SKM-1 (cell line): ENCODE data around the gene BRD9.

Source experiments
- DNase-seq: peaks from one replicate; lab custom pipeline; 2025; ENCODE audit not compliant: unreplicated experiment; lab: John Stamatoyannopoulos, UW

The BRD9 gene

DNA sequence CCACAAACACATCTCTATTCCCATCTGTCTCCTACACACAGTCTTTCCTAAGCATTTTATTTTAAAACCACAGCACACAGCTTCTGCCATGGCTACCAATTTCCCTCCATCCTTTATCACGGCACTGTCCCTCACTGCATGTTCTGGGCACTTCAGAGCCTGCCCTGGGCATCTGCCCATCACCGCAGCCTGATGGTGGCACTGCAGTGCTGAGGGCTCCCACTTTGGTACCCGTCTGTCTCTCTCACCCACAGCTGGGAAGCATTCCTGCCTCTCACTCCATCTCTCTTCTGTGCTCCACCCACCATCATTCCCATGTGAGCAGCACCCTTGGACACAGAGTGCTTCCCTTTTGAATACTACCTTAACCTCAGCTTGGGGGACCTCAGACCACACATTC is 73.5 kb downstream of the BRD9 start:
- DNase-seq = no peak

DNA sequence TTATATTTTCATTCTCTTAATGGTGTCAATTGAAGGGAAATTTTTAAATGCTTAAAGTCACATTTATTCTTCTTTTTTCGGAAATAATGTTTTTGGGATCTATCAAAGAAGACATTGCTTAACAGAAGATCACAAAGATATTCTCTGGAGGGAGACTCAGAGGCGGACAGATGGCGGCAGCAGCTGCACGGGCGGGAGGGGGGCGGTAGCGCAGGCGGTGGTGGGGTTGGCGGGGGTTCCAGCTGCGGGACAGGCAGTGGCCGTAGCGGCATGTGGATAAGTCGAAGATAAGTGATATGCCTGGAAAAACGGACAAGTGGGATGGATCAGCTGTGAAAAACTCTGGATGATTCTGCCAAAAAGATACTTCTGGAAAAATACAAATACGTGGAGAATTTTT is 76.4 kb downstream of the BRD9 start:
- no peak for DNase-seq

GRCh38 chr5:815449-815848 is 77.2 kb downstream of the BRD9 start:
- no peak for DNase-seq
